ENCODE results near the gene ZNF646.
A peak's percentile ranks its signal among the peaks of the same experiment; 100 is the strongest.

ZNF646 gene

DNA sequence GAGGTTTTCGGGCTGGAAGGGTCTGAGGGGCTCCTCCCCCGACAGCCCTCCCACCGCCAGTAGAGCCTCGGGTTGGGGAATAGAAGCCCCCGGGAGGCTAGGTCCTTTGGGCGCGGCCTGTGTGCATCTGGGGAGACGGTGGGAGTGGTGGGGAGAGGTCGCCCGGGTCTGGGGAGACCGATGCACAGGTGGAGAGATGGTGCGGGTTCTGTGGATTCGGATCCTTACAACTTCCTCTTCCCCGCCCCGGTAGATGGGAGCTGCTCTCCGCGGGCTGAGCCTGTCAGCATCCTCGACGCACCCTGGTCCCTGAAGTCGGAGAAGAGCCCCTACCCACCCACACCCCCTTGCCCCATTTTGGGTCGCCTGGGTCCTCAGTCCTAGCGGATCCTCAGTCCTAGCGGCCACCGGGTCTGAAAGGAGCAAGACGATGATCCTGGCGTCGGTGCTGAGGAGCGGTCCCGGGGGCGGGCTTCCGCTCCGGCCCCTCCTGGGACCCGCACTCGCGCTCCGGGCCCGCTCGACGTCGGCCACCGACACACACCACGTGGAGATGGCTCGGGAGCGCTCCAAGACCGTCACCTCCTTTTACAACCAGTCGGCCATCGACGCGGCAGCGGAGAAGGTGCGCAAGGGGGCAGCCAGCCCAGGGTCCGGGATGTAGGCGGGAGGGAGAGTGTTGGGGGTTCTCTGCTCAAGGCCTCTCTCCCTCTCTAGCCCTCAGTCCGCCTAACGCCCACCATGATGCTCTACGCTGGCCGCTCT lies 34.8 kb downstream of the ZNF646 start:
- DNase-seq: no peak

DNA sequence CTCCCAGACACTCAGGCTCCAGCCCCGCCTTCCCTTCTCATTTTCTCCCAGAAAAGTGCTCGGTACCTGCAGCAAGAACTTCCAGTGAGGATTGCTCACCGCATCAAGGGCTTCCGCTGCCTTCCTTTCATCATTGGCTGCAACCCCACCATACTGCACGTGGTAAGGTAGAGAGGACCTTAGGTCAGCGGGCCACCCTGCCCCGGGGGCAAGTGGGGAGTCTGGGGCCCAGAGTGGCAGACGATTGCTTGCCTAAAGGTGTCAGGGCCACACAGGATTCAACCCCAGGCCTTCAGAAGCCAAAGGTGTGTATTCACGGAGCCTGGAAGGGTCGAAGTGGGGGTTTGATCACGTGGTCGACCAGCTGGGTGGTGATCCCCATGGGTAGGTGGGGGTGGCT lies 35.4 kb downstream of the ZNF646 start:
- no peak for DNase-seq

DNA sequence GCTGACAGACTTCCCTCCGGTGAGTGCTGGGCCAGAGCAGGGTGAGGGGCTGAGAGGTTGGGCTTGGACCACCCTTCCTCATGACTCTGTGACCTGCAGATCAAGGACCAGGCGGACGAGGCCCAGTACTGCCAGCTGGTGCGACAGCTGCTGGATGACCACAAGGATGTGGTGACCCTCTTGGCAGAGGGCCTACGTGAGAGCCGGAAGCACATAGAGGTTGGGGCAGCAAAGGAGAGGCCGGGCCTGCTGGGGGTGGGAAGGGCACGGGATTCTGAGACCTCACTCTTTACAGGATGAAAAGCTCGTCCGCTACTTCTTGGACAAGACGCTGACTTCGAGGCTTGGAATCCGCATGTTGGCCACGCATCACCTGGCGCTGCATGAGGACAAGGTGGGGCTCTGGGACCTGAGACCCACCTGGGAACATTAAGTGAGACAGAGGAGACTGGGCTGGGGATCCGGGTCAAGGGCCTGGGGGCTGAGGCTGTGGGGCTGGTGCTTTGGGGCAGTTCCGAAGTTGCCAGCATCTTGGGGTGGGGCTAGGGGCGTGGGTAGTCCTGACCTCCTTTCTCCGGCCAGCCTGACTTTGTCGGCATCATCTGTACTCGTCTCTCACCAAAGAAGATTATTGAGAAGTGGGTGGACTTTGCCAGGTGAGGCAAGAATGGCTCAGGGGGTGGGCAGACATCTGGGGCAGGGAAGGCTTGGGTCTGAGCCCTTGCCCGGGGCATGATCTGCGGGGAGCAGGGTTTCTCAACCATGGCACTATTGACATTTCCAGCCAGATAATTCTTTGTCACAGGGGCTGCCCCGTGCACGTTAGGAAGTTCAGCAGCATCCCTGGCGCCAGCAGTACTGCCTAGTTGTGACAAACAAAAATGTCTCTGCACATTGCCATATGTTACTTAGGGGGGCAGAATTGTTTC lies 36.1 kb downstream of the ZNF646 start:
- DNase-seq: no peak

DNA sequence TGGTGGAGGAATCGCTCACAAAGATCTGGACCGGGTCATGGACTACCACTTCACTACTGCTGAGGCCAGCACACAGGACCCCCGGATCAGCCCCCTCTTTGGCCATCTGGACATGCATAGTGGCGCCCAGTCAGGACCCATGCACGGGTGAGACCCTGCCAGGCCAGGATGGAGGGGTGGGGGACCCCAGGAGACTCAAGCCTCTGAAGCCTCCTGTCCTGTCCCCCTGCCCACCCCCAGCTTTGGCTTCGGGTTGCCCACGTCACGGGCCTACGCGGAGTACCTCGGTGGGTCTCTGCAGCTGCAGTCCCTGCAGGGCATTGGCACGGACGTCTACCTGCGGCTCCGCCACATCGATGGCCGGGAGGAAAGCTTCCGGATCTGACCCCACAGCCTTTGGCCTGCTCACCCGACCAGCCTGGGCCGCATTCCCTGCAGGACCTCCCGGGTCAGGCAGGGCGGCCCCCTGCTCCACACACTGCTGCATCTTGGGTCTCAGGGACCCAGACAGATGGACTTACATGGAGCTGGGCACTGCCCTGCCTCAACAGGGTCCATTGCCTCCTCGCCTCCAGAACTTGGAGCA lies 37.8 kb downstream of the ZNF646 start:
- no peak for DNase-seq

DNA sequence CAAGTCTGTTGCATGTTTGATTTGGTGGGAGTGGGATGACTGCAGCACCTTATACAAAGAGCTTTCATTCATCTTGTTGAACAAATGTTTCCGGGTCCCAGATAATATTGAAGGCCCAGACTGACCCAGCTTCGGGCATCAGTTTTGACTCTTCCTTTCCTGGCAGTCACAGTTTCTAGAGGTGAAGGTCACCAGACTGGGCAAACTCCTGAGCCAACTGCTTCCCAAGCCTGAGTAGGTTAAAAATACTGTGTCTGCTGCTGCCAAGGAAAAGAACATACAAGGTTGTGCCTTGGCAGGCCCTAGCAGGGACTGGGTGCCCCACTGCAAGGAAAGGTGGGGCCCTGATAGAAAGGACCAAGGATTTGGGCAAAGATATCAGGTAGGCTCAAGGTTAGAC lies 38.5 kb downstream of the ZNF646 start:
- no peak for DNase-seq

DNA sequence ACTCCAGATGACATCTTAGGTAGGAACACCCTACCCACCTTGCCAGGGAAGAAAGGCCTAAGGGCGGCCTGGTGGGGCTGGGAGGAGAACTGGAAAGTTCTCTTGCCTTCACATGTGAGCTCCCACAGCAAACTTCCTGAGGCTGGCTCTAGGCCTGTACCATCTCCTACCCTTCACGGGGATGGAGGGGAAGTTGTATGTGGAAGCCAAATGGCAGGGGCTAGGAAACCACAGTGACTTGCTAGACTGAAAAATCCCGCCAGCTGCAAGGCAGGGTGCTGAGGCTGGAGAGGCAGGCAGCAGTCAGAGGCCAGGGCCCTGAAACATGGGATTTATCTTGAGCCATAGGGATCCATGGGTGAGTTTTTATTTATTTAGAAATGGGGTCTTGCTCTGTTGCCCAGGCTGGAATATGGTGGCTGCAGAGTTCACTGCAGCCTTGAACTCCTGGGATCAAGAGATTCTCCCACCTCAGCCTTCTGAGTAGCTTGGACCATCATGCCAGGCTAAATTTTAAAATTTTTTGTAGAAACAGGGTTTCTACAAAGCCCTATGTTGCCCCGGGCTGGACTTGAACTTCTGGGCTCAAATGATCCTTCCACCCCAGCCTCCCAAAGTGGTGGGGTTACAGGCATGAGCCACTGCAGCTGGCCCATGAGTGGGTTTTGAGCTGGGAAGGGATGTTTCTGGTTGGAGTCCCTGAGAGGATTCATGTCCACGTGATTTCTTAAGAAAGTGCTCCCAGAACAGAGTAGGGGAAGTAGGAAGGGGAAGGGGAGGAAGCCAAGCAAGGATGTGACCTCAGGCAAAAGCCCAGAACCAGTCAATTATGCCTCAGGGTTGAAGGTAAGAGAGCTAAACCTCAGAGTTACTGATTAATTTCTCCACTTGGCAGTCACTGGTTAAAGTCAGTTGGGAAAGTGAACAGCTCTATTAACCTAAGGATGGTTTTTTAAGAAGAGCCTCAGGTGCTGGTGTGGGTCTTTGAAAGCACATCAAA lies 39.2 kb downstream of the ZNF646 start:
- DNase-seq: no peak

DNA sequence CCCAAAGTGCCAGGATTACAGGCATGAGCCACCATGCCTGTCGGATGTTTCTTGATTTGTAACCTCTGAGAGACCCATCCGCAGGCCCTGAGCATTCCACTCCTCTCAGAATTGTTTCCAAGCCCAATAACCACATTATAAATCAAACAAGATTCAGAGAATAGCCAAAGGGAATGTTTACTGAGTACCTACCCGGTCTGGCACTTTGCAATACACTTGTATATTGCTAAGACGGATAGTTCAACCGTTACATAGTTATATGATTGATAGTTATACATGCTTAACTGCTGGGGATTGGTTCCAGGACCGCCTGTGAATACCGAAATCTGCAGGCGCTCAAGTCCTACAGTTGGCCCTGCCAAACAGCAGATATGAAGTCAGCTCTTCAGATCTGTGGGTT lies 40.2 kb downstream of the ZNF646 start:
- DNase-seq: no peak

DNA sequence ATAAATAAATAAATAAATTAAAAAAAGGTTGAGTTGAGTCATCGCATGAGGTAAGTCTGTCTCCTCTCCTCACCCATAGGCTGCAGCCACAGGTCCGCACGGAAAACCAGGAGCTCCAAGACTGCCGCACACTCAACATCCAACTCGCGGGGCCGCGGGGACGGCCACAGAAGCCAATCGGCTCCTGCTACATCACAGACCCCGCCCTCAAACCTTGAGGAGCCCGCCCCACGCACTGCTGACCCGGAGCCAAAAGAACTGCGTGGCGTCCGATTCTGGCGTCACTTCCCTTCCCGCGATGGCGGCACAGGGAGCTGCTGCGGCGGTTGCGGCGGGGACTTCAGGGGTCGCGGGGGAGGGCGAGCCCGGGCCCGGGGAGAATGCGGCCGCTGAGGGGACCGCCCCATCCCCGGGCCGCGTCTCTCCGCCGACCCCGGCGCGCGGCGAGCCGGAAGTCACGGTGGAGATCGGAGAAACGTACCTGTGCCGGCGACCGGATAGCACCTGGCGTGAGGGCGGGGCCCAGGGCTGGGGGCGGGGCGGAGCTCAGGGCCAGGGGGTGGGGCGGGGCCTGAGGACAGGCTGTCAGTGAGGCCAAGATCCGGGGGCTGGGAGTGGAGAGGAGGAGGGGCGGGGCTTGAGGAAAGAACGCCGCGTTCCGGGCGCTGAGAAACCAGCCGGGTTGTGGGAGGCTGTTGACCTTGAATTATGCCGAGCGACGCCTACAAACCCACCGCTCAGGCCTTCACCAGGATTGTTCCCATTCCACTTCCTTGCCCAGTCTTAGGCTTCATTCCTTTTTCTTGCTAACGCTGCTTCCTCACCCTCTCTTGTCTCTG lies 43.4 kb downstream of the ZNF646 start, which contains the start of gene KAT8:
KAT8 (plus strand) TSS at position 281 of the 839 bp plus-strand sequence; CDS start at position 299, 18 bp downstream.
- DNase-seq: peak; percentile 88

DNA sequence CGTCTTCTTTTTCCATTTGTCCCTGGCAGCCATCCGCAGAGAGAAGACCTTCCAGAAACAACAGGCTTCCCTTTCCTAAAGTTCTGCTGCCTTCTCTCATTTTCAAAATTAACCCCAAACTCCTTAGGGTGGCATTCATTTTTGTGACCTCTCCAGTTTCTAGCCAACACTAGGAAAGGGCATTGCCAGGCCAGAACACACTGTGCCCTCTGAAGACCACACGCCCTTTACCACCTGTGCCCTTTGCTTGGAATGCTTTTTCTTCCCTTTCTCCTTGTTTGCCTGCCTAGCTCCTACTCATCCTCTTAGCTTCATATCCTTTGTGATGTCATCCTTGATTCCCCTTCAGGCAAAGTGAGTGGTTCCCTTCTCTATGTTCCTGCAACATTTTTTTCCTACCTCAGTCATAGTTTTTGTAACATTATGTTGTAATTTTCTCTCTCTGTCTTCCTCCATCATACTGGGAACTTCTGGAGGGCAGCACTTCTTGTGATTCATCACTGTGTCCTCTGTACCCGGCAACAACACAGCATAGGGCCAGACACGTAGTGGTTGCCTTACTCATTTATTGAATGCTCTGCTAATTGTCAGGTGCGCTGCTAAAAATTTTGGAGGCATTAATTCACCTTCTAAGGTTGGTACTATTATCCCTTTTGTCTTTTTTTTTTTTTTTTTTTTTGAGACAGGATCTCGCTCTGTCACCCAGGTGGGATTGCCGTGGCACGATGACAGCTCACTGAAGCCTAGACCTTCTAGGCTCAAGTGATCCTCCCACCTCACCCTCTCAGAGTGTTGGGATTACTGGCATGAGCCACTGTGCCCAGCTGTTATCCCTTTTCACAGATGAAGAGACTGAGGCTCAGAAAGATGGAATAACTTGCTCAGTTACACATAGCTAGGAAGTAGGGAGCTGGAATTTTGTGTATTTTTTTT lies 44.3 kb downstream of the ZNF646 start:
- DNase-seq: no peak

DNA sequence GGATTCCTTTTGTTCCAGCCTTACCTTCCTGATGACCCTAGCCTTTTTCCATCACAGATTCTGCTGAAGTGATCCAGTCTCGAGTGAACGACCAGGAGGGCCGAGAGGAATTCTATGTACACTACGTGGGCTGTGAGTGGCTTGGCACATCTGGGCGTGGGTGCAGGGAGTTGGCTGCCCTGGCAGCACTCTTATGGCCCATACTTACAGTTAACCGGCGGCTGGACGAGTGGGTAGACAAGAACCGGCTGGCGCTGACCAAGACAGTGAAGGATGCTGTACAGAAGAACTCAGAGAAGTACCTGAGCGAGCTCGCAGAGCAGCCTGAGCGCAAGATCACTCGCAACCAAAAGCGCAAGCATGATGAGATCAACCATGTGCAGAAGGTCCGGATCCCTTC lies 45.9 kb downstream of the ZNF646 start:
- DNase-seq: no peak

DNA sequence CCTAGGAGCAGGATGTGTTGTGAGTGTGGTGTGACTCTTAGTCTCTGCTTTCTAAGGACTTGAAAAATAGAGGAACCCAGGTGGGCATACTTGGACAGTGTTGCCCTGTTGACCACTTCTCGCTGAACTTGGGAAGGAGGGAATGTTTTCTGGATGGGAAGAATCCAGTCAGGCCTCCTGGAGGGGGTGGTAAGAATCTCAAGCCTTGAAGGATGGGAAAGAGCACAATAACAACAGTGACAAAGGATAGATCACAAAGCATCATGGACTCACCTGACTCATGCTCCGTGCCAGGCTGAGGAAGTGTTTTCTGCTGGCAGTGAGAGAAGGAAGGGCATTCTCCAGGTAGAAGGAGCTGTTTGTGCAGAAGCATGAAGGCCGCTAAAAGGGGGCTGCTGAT lies 51.6 kb downstream of the ZNF646 start:
- DNase-seq: no peak

DNA sequence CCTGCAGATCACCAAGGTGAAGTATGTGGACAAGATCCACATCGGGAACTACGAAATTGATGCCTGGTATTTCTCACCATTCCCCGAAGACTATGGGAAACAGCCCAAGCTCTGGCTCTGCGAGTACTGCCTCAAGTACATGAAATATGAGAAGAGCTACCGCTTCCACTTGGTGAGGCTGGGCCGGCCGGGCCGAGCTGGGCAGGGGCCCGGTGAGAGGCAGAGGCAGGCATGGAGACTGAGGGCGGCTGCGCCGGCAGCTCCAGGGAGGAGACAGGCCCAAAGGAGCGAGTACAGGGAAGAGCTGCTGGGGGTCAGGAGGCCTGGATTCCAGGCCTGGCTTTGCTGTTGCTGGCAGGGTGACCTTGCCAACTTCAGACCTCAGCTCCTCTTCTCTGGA lies 53.0 kb downstream of the ZNF646 start:
- DNase-seq: no peak

DNA sequence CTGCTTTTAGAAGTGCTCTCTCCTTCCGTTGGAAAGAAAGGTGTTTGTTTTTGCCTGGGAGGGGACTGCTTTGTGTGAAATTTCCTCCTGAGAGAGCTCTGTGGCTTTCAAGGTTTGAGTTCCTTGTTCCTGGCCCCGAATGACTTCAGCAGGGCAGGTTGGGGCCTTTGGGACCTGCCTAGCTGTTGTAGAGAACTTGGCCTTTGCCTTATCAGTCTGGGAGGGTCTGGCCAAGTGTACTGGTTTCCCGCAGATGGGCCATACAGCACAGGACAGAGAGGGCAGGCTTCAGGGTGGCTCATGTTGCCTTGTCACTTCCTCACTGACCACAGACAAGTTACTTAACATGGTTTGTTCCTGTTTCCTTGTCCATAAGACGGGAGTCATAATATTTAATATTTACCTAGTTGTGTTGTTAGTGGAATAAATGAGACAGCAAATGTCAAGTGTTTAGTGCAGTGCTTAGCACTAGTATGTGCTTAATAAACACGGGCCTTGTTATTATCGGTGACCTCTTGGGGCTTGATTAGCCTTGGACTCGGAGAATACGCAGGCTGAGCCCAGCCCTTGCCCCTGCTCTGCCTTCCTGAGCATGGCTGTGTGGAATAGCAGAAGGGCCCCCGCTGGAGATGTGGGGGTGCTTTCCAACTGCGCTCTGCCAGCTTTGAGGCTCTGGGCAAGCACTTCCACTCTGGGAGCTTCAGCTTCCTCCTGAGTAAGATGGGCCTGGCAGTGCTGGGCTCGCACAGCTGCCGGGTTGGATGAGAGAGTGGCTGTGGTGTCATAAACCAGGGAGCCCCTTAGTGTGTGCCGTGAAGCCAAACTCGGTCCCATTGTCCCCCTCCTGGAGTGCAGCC lies 54.7 kb downstream of the ZNF646 start:
- no peak for DNase-seq

DNA sequence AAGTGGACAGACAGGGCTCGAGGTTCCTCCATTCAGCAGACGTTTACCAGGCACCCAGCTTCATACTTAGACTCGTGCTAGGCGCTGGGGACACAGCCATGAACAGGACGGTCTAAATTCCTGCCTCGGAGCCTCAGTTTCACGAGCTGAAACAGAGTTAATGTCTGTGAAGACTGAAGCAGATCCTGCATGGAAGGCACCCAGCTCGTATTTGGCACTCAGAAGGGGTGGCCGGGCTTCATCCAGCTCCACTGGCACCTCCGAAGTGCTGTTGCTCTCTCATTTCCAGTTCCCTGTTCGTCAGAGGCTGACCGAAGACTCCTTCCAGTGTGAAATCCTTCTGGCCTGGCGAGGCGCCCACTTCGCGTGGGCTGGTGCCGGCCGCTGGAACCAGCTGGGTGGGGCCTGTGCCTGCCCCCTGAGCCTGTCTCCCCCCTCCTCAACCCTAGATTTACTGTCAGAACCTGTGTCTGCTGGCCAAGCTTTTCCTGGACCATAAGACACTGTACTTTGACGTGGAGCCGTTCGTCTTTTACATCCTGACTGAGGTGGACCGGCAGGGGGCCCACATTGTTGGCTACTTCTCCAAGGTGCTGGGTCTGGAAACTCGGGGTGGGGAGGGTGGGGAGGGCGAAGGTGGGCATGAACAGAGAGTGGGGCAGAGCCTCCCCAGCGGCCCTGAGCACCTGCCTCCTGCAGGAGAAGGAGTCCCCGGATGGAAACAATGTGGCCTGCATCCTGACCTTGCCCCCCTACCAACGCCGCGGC lies 55.5 kb downstream of the ZNF646 start:
- DNase-seq: no peak

DNA sequence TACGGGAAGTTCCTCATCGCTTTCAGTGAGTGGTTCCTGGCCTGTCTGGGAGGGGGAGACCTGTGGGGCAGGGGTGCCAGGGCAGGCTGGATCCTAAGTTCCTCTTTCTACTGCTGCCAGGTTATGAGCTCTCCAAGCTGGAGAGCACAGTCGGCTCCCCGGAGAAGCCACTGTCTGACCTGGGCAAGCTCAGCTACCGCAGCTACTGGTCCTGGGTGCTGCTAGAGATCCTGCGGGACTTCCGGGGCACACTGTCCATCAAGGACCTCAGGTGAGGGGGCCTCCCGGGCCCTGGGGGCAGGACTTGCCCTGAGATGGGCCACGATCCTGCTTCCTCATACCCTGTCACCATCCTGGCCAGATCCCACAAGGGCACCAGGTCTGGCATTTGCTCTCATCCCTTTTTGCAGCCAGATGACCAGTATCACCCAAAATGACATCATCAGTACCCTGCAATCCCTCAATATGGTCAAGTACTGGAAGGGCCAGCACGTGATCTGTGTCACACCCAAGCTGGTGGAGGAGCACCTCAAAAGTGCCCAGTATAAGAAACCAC lies 56.2 kb downstream of the ZNF646 start:
- DNase-seq: no peak

DNA sequence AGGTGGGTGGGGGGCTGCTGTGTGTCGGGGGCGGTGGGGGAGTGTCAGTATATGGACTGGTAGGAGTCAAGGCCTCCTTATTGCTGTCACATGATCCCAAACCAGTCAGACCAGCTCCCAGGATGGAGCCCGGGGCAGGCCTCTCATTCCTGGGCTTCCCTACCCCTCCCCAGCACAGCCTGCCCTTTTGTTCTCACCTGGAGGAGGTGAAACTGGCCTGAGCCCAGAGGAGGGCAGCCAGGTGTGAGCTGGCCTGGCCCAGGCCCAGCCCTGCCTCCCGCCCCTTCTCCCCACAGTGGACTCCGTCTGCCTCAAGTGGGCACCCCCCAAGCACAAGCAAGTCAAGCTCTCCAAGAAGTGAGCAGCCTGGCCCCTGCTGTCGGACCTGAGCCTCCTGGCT lies 56.7 kb downstream of the ZNF646 start:
- no peak for DNase-seq

DNA sequence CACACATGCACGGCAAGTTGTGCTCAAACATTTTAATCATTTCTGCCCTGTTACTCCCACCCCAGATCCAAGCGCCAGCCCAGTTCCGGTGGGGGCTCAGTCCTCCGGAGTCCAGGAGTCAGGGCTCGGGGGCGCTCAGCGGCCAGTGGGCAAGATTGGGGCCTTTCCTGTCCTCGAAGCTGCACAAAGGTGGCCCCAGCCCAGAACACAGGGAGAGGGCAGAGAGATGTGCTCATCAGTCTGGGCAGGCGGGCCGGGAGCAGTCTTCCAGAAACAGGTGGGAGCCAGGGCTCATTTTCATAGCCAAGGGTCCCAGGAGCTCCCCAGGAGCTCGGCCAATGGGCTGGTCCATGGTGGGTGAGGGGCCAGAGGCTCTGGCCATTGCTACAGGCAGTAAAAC lies 57.2 kb downstream of the ZNF646 start:
- no peak for DNase-seq

DNA sequence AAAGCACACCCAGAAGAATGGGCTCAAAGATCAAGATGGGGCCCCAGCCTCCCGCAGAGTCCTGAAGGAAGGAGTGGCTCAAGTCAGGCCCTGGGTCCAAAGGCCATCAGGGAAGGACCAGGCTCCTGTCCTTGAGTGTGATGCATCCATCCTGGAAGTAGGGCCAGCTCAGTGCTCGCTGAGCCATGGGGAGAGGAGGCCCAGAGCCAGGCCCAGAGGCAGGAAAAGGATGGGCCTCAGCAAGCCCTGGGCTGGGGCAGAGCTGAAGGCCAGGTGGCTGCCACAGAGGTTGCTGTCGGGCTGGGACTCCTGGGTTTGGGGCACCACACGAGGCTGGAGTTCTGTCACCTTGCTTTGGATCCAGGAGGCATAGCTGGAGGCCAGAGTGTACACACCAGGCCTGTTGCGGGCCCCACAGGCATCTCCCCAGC lies 57.6 kb downstream of the ZNF646 start:
- no peak for DNase-seq

Data from NCI-H1048 (cell line).